HepG2 (cell line): ENCODE results near the gene SLC12A2.

Source experiments
- ATF3 ChIP-seq: sonication (generic); formaldehyde crosslinking; IDR thresholded peaks from 2 replicates; pipeline ENCODE4 v1.4.0; 2020; ENCODE audit warnings: missing genetic modification reagents
- CTCF ChIP-seq: sonication (generic); formaldehyde crosslinking; IDR thresholded peaks from 2 replicates; pipeline ENCODE4 v1.5.0; 2020; ENCODE audit warnings: mild to moderate bottlenecking, missing genetic modification reagents, moderate library complexity
- EP300 ChIP-seq, 3 experiments: sonication (generic) in 1 of 3; formaldehyde crosslinking in 1 of 3; IDR thresholded peaks; 2 replicates each; pipeline versions ENCODE4 v1.5.1 to v1.6.1; 2011 to 2020; ENCODE audit warnings: low read depth in 2 of 3, low read length in 2 of 3, borderline replicate concordance in 1 of 3, improper control_type of control experiment in 1 of 3, mild to moderate bottlenecking in 1 of 3, missing genetic modification reagents in 1 of 3, moderate library complexity in 1 of 3
- FOXJ3 ChIP-seq: sonication (generic); formaldehyde crosslinking; IDR thresholded peaks from 2 replicates; pipeline ENCODE4 v1.4.0; 2020; ENCODE audit warnings: missing genetic modification reagents, mild to moderate bottlenecking, borderline replicate concordance
- KLF9 ChIP-seq: IDR thresholded peaks from 2 replicates; pipeline ENCODE4 v1.6.1; 2016; ENCODE audit warnings: low read depth
- MXI1 ChIP-seq: IDR thresholded peaks from 3 replicates; pipeline ENCODE4 v1.6.1; 2012; ENCODE audit warnings: low read depth, low read length, inconsistent platforms, borderline replicate concordance
- POLR2AphosphoS5 ChIP-seq: IDR thresholded peaks from 2 replicates; pipeline ENCODE4 v1.6.1; 2012; ENCODE audit warnings: low read depth, low read length
- ZNF672 ChIP-seq: sonication (generic); formaldehyde crosslinking; IDR thresholded peaks from 2 replicates; pipeline ENCODE4 v1.8.1; 2022; ENCODE audit warnings: missing genetic modification reagents
- TF ChIP-seq, protein P1 (sequence below): sonication (generic); formaldehyde crosslinking; IDR thresholded peaks from 2 replicates; pipeline ENCODE4 v1.5.0; 2020; ENCODE audit warnings: missing genetic modification reagents, mild to moderate bottlenecking, borderline replicate concordance

- no peak for TF ChIP-seq EP300 (IDR thresholded peaks at IDR 0.05; ENCODE audit: low read depth in 2 of 2, low read length in 2 of 2)
- TF ChIP-seq EP300 (CRISPR knock-in tag; IDR thresholded peaks at IDR 0.05; ENCODE audit: borderline replicate concordance) = no peak
- no peak for TF ChIP-seq ZNF672 (CRISPR knock-in tag)
- TF ChIP-seq CTCF (CRISPR knock-in tag) = no peak
- TF ChIP-seq ATF3 = no peak
- TF ChIP-seq KLF9 (CRISPR knock-in tag) = no peak
- no peak for TF ChIP-seq FOXJ3 (CRISPR knock-in tag)
- TF ChIP-seq POLR2AphosphoS5 = no peak
- TF ChIP-seq MXI1 = no peak
- TF ChIP-seq, protein P1, sequence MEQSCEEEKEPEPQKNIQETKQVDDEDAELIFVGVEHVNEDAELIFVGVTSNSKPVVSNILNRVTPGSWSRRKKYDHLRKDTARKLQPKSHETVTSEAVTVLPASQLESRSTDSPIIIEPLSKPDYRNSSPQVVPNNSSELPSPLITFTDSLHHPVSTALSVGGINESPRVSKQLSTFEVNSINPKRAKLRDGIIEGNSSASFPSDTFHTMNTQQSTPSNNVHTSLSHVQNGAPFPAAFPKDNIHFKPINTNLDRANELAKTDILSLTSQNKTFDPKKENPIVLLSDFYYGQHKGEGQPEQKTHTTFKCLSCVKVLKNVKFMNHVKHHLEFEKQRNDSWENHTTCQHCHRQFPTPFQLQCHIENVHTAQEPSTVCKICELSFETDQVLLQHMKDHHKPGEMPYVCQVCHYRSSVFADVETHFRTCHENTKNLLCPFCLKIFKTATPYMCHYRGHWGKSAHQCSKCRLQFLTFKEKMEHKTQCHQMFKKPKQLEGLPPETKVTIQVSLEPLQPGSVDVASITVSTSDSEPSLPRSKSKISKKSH (CRISPR knock-in tag) = no peak
Measured at GRCh38 chr5:128234928-128235641, 151.5 kb downstream of the SLC12A2 start.
